AG09319 (cell line): ENCODE results near the gene SYNE2.

Source experiments
- DNase-seq: peaks from one replicate; pipeline ENCODE4 v3.0.0-alpha.2; 2010; ENCODE audit warnings: low read depth; ENCODE audit errors: extremely low read depth
- TF ChIP-seq, protein P1 (sequence below): IDR thresholded peaks from 2 replicates; pipeline ENCODE4 v1.5.1; 2011; ENCODE audit warnings: low read depth, mild to moderate bottlenecking, inconsistent platforms, low read length, moderate library complexity

The SYNE2 gene

GRCh38 chr14:63878052-63878451 lies 25.2 kb downstream of the SYNE2 start:
- TF ChIP-seq, protein P1, sequence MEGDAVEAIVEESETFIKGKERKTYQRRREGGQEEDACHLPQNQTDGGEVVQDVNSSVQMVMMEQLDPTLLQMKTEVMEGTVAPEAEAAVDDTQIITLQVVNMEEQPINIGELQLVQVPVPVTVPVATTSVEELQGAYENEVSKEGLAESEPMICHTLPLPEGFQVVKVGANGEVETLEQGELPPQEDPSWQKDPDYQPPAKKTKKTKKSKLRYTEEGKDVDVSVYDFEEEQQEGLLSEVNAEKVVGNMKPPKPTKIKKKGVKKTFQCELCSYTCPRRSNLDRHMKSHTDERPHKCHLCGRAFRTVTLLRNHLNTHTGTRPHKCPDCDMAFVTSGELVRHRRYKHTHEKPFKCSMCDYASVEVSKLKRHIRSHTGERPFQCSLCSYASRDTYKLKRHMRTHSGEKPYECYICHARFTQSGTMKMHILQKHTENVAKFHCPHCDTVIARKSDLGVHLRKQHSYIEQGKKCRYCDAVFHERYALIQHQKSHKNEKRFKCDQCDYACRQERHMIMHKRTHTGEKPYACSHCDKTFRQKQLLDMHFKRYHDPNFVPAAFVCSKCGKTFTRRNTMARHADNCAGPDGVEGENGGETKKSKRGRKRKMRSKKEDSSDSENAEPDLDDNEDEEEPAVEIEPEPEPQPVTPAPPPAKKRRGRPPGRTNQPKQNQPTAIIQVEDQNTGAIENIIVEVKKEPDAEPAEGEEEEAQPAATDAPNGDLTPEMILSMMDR = no peak
- no peak for DNase-seq

GRCh38 chr14:63878792-63879191 lies 26.0 kb downstream of the SYNE2 start:
- TF ChIP-seq, protein P1 = no peak
- no peak for DNase-seq

GRCh38 chr14:63881926-63882325 lies 29.1 kb downstream of the SYNE2 start:
- DNase-seq = no peak
- TF ChIP-seq, protein P1 = no peak

GRCh38 chr14:63887899-63888298 lies 35.1 kb downstream of the SYNE2 start:
- TF ChIP-seq, protein P1 = no peak
- no peak for DNase-seq

DNA sequence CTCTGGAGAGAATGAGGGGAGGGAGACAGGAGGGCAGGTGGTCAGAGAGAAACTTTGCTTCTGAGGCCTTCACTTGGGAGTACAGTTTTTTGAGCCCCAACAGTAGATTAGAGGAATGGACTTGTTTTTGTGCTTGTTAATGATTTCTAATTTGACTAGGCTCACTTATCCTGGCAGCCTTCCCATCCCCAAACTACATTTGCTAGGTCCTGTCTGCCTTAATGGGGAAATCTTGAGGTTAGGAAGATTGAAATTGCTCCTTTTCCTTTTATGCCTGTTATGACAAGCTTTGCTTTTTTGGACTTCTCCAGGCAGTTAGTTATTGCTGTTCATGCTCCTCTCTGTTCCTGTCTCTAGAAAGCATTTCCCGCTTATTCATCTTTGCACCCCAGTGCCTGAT lies 37.7 kb downstream of the SYNE2 start:
- DNase-seq = no peak
- TF ChIP-seq, protein P1 = no peak

GRCh38 chr14:63891148-63891975 lies 38.6 kb downstream of the SYNE2 start:
- DNase-seq = no peak
- TF ChIP-seq, protein P1 = no peak

GRCh38 chr14:63892265-63892664 lies 39.5 kb downstream of the SYNE2 start:
- DNase-seq = no peak
- TF ChIP-seq, protein P1 = no peak
